HEK293 (cell line): ENCODE measurements around the gene TEAD3.

Experiments used
- CTCF ChIA-PET: fragments of 350-600 bp; formaldehyde crosslinking; extraction: SDS; loops from one replicate; lab custom pipeline; 2021; ENCODE audit warnings: antibody characterized with exemption; lab: Yijun Ruan, JAX
- POLR2A ChIA-PET: fragments of 300-600 bp; formaldehyde crosslinking; extraction: SDS; loops from one replicate; lab custom pipeline; 2020; ENCODE audit warnings: antibody characterized with exemption, inconsistent platforms; lab: Yijun Ruan, JAX
- H3K27ac ChIP-seq: fragments of 200-500 bp; sonication (Bioruptor generic); 2 replicates; pipeline ENCODE4 v1.5.1; 2014; ENCODE audit warnings: low read depth, low read length, control low read depth, inconsistent platforms; ENCODE audit errors: extremely low read depth
- H3K36me3 ChIP-seq, 2 experiments: fragments of 200-500 bp in 1 of 2; sonication (Bioruptor generic) in 1 of 2; 1 replicate in 1 of 2; 2 replicates in 1 of 2; pipeline ENCODE4 v1.5.1; 2014 to 2017; ENCODE audit warnings: inconsistent platforms in 2 of 2, low read length in 2 of 2; ENCODE audit not compliant: control insufficient read depth in 2 of 2, insufficient read depth in 1 of 2
- H3K4me1 ChIP-seq: fragments of 200-500 bp; sonication (Bioruptor generic); 2 replicates; pipeline ENCODE4 v1.5.1; 2014; ENCODE audit warnings: mild to moderate bottlenecking, low read length, inconsistent platforms; ENCODE audit not compliant: control insufficient read depth, insufficient read depth
- H3K4me3 ChIP-seq: 2 replicates; pipeline ENCODE4 v1.5.1; 2011; ENCODE audit warnings: low read depth, mild to moderate bottlenecking, control low read depth, low read length, moderate library complexity
- H3K9me3 ChIP-seq: fragments of 200-500 bp; sonication (Bioruptor generic); 2 replicates; pipeline ENCODE4 v1.5.1; 2014; ENCODE audit warnings: low read depth, low read length, inconsistent platforms; ENCODE audit not compliant: control insufficient read depth, insufficient read depth
- BCL11A ChIP-seq: fragments of 450-650 bp; formaldehyde crosslinking; IDR thresholded peaks from 2 replicates; pipeline ENCODE4 v1.5.1; 2016; ENCODE audit warnings: low read depth, missing biosample characterization, missing genetic modification characterization
- EGR2 ChIP-seq: fragments of 450-650 bp; formaldehyde crosslinking; IDR thresholded peaks from 2 replicates; pipeline ENCODE4 v1.5.1; 2016; ENCODE audit warnings: low read depth, missing biosample characterization, missing genetic modification characterization
- GFI1B ChIP-seq: fragments of 450-650 bp; formaldehyde crosslinking; IDR thresholded peaks from 2 replicates; pipeline ENCODE4 v1.5.1; 2016; ENCODE audit warnings: missing biosample characterization, missing genetic modification characterization
- GLIS1 ChIP-seq: fragments of 450-650 bp; formaldehyde crosslinking; IDR thresholded peaks from 2 replicates; pipeline ENCODE4 v1.5.1; 2016; ENCODE audit warnings: missing biosample characterization, missing genetic modification characterization
- GLIS2 ChIP-seq: fragments of 450-650 bp; formaldehyde crosslinking; IDR thresholded peaks from 2 replicates; pipeline ENCODE4 v1.5.1; 2016; ENCODE audit warnings: missing biosample characterization, missing genetic modification characterization
- HOXD13 ChIP-seq: sonication (generic); formaldehyde crosslinking; IDR thresholded peaks from 2 replicates; pipeline ENCODE4 v1.8.0; 2022; ENCODE audit warnings: missing genetic modification reagents, borderline replicate concordance
- KLF16 ChIP-seq: fragments of 450-650 bp; formaldehyde crosslinking; IDR thresholded peaks from 2 replicates; pipeline ENCODE4 v1.5.1; 2017; ENCODE audit warnings: missing biosample characterization, missing genetic modification characterization
- KLF9 ChIP-seq: fragments of 450-650 bp; formaldehyde crosslinking; IDR thresholded peaks from 2 replicates; pipeline ENCODE4 v1.5.1; 2016; ENCODE audit warnings: missing biosample characterization, missing genetic modification characterization, low read depth
- MZF1 ChIP-seq: fragments of 450-650 bp; formaldehyde crosslinking; IDR thresholded peaks from 2 replicates; pipeline ENCODE4 v1.5.1; 2017; ENCODE audit warnings: missing biosample characterization, missing genetic modification characterization, borderline replicate concordance
- SP2 ChIP-seq: fragments of 450-650 bp; formaldehyde crosslinking; IDR thresholded peaks from 2 replicates; pipeline ENCODE4 v1.5.1; 2016; ENCODE audit warnings: missing biosample characterization, missing genetic modification characterization
- TCF7L2 ChIP-seq: IDR thresholded peaks from 2 replicates; pipeline ENCODE4 v1.6.1; 2011; ENCODE audit warnings: low read depth, mild to moderate bottlenecking, inconsistent platforms, low read length, moderate library complexity, borderline replicate concordance
- ZFHX2 ChIP-seq: fragments of 450-650 bp; formaldehyde crosslinking; conservative IDR thresholded peaks from 2 replicates; pipeline ENCODE4 v1.5.1; 2016; ENCODE audit warnings: missing biosample characterization, missing genetic modification characterization
- ZNF146 ChIP-seq: fragments of 450-650 bp; formaldehyde crosslinking; IDR thresholded peaks from 2 replicates; pipeline ENCODE4 v1.5.1; 2016; ENCODE audit warnings: missing biosample characterization, missing genetic modification characterization
- ZNF157 ChIP-seq: fragments of 450-650 bp; formaldehyde crosslinking; IDR thresholded peaks from 2 replicates; pipeline ENCODE4 v1.5.1; 2016; ENCODE audit warnings: missing biosample characterization, missing genetic modification characterization
- ZNF16 ChIP-seq: fragments of 450-650 bp; formaldehyde crosslinking; IDR thresholded peaks from 2 replicates; pipeline ENCODE4 v1.5.1; 2016; ENCODE audit warnings: low read depth, missing biosample characterization, missing genetic modification characterization
- ZNF175 ChIP-seq: fragments of 450-650 bp; formaldehyde crosslinking; IDR thresholded peaks from 2 replicates; pipeline ENCODE4 v1.5.1; 2016; ENCODE audit warnings: missing biosample characterization, missing genetic modification characterization
- ZNF24 ChIP-seq: fragments of 450-650 bp; formaldehyde crosslinking; IDR thresholded peaks from 2 replicates; pipeline ENCODE4 v1.5.1; 2016; ENCODE audit warnings: missing biosample characterization, missing genetic modification characterization
- ZNF48 ChIP-seq: fragments of 450-650 bp; formaldehyde crosslinking; IDR thresholded peaks from 2 replicates; pipeline ENCODE4 v1.5.1; 2016; ENCODE audit warnings: missing biosample characterization, missing genetic modification characterization
- ZNF501 ChIP-seq: fragments of 450-650 bp; formaldehyde crosslinking; IDR thresholded peaks from 2 replicates; pipeline ENCODE4 v1.5.1; 2016; ENCODE audit warnings: missing biosample characterization, missing genetic modification characterization
- ZNF514 ChIP-seq: fragments of 450-650 bp; formaldehyde crosslinking; IDR thresholded peaks from 2 replicates; pipeline ENCODE4 v1.5.1; 2016; ENCODE audit warnings: missing biosample characterization, missing genetic modification characterization
- ZNF549 ChIP-seq: fragments of 450-650 bp; IDR thresholded peaks from 2 replicates; pipeline ENCODE4 v1.5.1; 2018; ENCODE audit warnings: missing biosample characterization, missing genetic modification characterization, mild to moderate bottlenecking, inconsistent platforms, moderate library complexity
- ZNF558 ChIP-seq: fragments of 450-650 bp; formaldehyde crosslinking; IDR thresholded peaks from 2 replicates; pipeline ENCODE4 v1.5.1; 2016; ENCODE audit warnings: missing biosample characterization, missing genetic modification characterization
- ZNF610 ChIP-seq: fragments of 450-650 bp; formaldehyde crosslinking; IDR thresholded peaks from 2 replicates; pipeline ENCODE4 v1.5.1; 2016; ENCODE audit warnings: missing biosample characterization, missing genetic modification characterization, borderline replicate concordance
- ZNF654 ChIP-seq: fragments of 450-650 bp; formaldehyde crosslinking; IDR thresholded peaks from 2 replicates; pipeline ENCODE4 v1.5.1; 2016; ENCODE audit warnings: low read depth, missing biosample characterization, missing genetic modification characterization
- ZNF660 ChIP-seq: fragments of 450-650 bp; IDR thresholded peaks from 2 replicates; pipeline ENCODE4 v1.5.1; 2018; ENCODE audit warnings: missing biosample characterization, mild to moderate bottlenecking, missing genetic modification characterization
- ZNF677 ChIP-seq: fragments of 450-650 bp; IDR thresholded peaks from 2 replicates; pipeline ENCODE4 v1.5.0; 2018; ENCODE audit warnings: missing biosample characterization, mild to moderate bottlenecking, missing genetic modification characterization, moderate library complexity
- ZNF692 ChIP-seq: fragments of 450-650 bp; formaldehyde crosslinking; IDR thresholded peaks from 2 replicates; pipeline ENCODE4 v1.5.1; 2016; ENCODE audit warnings: missing biosample characterization, missing genetic modification characterization
- ZNF707 ChIP-seq: fragments of 450-650 bp; formaldehyde crosslinking; IDR thresholded peaks from 2 replicates; pipeline ENCODE4 v1.5.1; 2016; ENCODE audit warnings: missing biosample characterization, missing genetic modification characterization
- ZNF747 ChIP-seq: fragments of 450-650 bp; formaldehyde crosslinking; IDR thresholded peaks from 2 replicates; pipeline ENCODE4 v1.5.1; 2016; ENCODE audit warnings: missing biosample characterization, missing genetic modification characterization
- ZSCAN23 ChIP-seq: fragments of 450-650 bp; formaldehyde crosslinking; IDR thresholded peaks from 2 replicates; pipeline ENCODE4 v1.5.1; 2016; ENCODE audit warnings: missing biosample characterization, missing genetic modification characterization
- ZSCAN30 ChIP-seq: fragments of 450-650 bp; IDR thresholded peaks from 2 replicates; pipeline ENCODE4 v1.5.1; 2018; ENCODE audit warnings: missing biosample characterization, mild to moderate bottlenecking, missing genetic modification characterization, moderate library complexity
- ZXDB ChIP-seq: fragments of 450-650 bp; formaldehyde crosslinking; IDR thresholded peaks from 2 replicates; pipeline ENCODE4 v1.5.1; 2016; ENCODE audit warnings: missing biosample characterization, missing genetic modification characterization
- TF ChIP-seq, protein P1 (sequence below): fragments of 450-650 bp; formaldehyde crosslinking; IDR thresholded peaks from 2 replicates; pipeline ENCODE4 v1.5.1; 2016; ENCODE audit warnings: missing biosample characterization, missing genetic modification characterization
- TF ChIP-seq, protein P2 (sequence below): IDR thresholded peaks from 2 replicates; pipeline ENCODE4 v1.6.1; 2011; ENCODE audit warnings: mild to moderate bottlenecking, low read depth, low read length, borderline replicate concordance
- TF ChIP-seq, protein P3 (sequence below): fragments of 450-650 bp; formaldehyde crosslinking; IDR thresholded peaks from 2 replicates; pipeline ENCODE4 v1.5.1; 2016; ENCODE audit warnings: missing biosample characterization, missing genetic modification characterization

Gene TEAD3

DNA sequence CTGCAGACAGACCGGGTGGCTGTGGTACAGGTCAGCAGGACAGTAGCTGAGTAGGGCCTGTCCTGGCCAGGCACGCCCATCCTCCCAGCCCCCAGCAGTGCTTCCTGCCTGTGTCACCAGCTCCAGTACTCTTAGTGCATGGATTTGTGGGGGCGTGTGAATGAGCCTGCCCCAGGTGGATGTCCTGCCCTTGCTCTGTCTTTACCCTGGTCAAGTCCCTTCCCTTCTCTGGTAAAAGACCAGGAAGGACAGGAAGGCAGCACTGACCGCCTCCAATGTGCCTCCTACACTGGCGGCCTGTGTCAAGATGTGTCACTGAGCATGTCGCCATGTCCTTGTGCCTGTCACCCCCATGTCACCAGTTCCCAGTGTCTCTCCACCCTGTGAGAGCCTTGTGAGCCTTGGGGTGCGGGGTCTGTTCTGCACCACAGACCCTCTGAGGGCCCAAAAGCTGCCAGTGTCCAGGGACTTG lies 11.9 kb downstream of the TEAD3 start:
- no peak overlapping the region for H3K27ac ChIP-seq
- peaks cover 0 to 19% of the 10 kb centered on the region in 2 experiments; a peak in 1 of 3 replicates for H3K36me3 ChIP-seq
- no peaks in the 10 kb centered on the region for H3K9me3 ChIP-seq
- no peak overlapping the region for H3K4me3 ChIP-seq
- POLR2A ChIA-PET, result interaction anchor here (3.7 to 15.4 kb wide), 2 partner anchors 11 to 13 kb away, joined by 20 to 198 read pairs; partner anchors contain the start of genes RPL10A and TEAD3
- H3K4me1 ChIP-seq, result peaks cover 6% of the 10 kb centered on the region
- TF ChIP-seq ZNF16 (tag by site-specific recombination) (no peak), ZNF501 (no peak), ZNF654 (tag by site-specific recombination) (no peak), GLIS1 (tag by site-specific recombination) (peak; percentile 6; the same call in 1 of the 2 replicates), KLF16 (no peak), SP2 (tag by site-specific recombination) (peak; percentile 26; the same call in 1 of the 2 replicates), ZFHX2 (tag by site-specific recombination) (peak; percentile 27; the same call in 1 of the 2 replicates), ZNF558 (tag by site-specific recombination) (no peak), ZNF747 (tag by site-specific recombination) (no peak), EGR2 (tag by site-specific recombination) (peak; percentile 34; the same call in 1 of the 2 replicates), ZNF549 (tag by site-specific recombination) (no peak)
- CTCF ChIA-PET, result interaction anchor here (0.7 to 1.2 kb wide), 2 partner anchors 10 to 143 kb away, joined by 3 to 4 read pairs; no protein-coding TSS in a partner anchor

- H3K27ac ChIP-seq, result no peak overlapping the region
- POLR2A ChIA-PET, result interaction anchor here (15.4 kb wide), 1 partner anchor 12 kb away, joined by 198 read pairs; the partner anchor contains the start of gene RPL10A
- CTCF ChIA-PET, result interaction anchor here (0.6 to 1.2 kb wide), 2 partner anchors 11 to 165 kb away, joined by 3 read pairs; no protein-coding TSS in a partner anchor
Measured at GRCh38 chr6:35483893-35484645, 12.8 kb downstream of the TEAD3 start.

DNA sequence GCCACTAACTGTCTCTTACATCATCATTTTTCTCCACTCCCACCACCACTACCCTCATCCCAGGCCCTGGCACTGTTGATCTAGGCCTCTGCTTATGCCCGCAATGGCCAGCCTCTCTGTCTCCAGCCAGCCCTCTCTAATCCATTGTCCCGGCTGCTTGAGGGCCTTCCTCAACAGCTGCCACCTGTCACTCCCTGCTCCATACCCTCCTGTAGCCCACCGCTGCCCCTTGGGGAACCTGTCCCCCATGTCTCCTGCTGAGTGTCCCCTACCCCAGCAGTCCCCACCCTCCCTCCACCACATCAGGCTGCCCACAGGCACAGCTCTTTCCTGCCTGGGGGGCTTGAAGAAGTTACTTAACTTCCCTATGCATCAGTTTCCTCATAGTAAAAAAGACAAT lies 13.4 kb downstream of the TEAD3 start:
- Histone ChIP-seq H3K4me1 (peaks cover 4% of the 10 kb centered on the region), H3K36me3 (peaks cover 0 to 25% of the 10 kb centered on the region in 2 experiments; a peak in 1 of 3 replicates), H3K4me3 (no peak overlapping the region), H3K9me3 (no peaks in the 10 kb centered on the region), H3K27ac (no peak overlapping the region)
- TF ChIP-seq SP2 (tag by site-specific recombination) (peak; percentile 28; the same call in 1 of the 2 replicates), ZNF514 (no peak), ZNF677 (tag by site-specific recombination) (no peak), ZNF692 (tag by site-specific recombination) (0 out of 2 replicates have a peak, but pooled peaks have one; percentile 15), TCF7L2 (no peak)
- TF ChIP-seq, protein P1, sequence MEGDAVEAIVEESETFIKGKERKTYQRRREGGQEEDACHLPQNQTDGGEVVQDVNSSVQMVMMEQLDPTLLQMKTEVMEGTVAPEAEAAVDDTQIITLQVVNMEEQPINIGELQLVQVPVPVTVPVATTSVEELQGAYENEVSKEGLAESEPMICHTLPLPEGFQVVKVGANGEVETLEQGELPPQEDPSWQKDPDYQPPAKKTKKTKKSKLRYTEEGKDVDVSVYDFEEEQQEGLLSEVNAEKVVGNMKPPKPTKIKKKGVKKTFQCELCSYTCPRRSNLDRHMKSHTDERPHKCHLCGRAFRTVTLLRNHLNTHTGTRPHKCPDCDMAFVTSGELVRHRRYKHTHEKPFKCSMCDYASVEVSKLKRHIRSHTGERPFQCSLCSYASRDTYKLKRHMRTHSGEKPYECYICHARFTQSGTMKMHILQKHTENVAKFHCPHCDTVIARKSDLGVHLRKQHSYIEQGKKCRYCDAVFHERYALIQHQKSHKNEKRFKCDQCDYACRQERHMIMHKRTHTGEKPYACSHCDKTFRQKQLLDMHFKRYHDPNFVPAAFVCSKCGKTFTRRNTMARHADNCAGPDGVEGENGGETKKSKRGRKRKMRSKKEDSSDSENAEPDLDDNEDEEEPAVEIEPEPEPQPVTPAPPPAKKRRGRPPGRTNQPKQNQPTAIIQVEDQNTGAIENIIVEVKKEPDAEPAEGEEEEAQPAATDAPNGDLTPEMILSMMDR (tag by site-specific recombination), result no peak
- ChIA-PET CTCF (no interaction called here), POLR2A (interaction anchor here (15.4 kb wide), 1 partner anchor 11 kb away, joined by 198 read pairs; the partner anchor contains the start of gene RPL10A)

More at GRCh38 chr6:35483893-35484645, 12.8 kb downstream of the TEAD3 start:
- Histone ChIP-seq H3K9me3 (no peaks in the 10 kb centered on the region), H3K36me3 (peaks cover 0 to 23% of the 10 kb centered on the region in 2 experiments; a peak in 1 of 3 replicates), H3K4me1 (peaks cover 4% of the 10 kb centered on the region), H3K4me3 (no peak overlapping the region)
- no peak for TF ChIP-seq ZNF146
- TF ChIP-seq ZNF48 (tag by site-specific recombination), result no peak
- TF ChIP-seq ZNF610, result no peak
- TF ChIP-seq ZNF707, result no peak
- TF ChIP-seq ZSCAN23 (tag by site-specific recombination), result no peak
- TF ChIP-seq MZF1 (tag by site-specific recombination), result no peak
- TF ChIP-seq, protein P2, sequence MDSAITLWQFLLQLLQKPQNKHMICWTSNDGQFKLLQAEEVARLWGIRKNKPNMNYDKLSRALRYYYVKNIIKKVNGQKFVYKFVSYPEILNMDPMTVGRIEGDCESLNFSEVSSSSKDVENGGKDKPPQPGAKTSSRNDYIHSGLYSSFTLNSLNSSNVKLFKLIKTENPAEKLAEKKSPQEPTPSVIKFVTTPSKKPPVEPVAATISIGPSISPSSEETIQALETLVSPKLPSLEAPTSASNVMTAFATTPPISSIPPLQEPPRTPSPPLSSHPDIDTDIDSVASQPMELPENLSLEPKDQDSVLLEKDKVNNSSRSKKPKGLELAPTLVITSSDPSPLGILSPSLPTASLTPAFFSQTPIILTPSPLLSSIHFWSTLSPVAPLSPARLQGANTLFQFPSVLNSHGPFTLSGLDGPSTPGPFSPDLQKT, result no peak
- no peak for TF ChIP-seq GFI1B (tag by site-specific recombination)
- TF ChIP-seq ZSCAN30, result no peak
- no peak for TF ChIP-seq KLF9 (tag by site-specific recombination)
- no peak for TF ChIP-seq ZNF660 (tag by site-specific recombination)
- TF ChIP-seq, protein P3, sequence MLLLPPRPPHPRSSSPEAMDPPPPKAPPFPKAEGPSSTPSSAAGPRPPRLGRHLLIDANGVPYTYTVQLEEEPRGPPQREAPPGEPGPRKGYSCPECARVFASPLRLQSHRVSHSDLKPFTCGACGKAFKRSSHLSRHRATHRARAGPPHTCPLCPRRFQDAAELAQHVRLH, result no peak
- no peak for TF ChIP-seq ZNF175 (tag by site-specific recombination)
- no peak for TF ChIP-seq GLIS2 (tag by site-specific recombination)
- no peak for TF ChIP-seq BCL11A (tag by site-specific recombination)
- TF ChIP-seq ZNF157 (tag by site-specific recombination), result no peak
- no peak for TF ChIP-seq ZXDB
- TF ChIP-seq TCF7L2, result no peak
- no peak for TF ChIP-seq HOXD13 (CRISPR knock-in tag)
- no peak for TF ChIP-seq ZNF24 (tag by site-specific recombination)
